Renal pelvis (tissue), 4 donors: ENCODE data around the gene TECPR2. TPM values are rescaled to one million over a fixed set of nuclear protein-coding genes. Genes with fewer than 3 reads are reported as not detected.
"Not testable (repeated sequence)": the region's sequence is repeated elsewhere in the genome, so short reads cannot be mapped to it uniquely, and the experiment has no call there.

Source experiments
- DNase-seq: peaks from one replicate; pipeline ENCODE4 v3.0.0-alpha.2; 2013
- polyA plus RNA-seq, 3 donors: library from polyadenylated mRNA; unstranded; fragments of 120-200 nt; gene quantifications; one replicate each; pipeline ENCODE4 v1.2.1, GENCODE V29; 2013; ENCODE audit not compliant: insufficient read length in 3 of 3

Gene TECPR2
- polyA plus RNA-seq, 3 donors, result 18.4 to 20.9 (median 18.5) TPM

DNA sequence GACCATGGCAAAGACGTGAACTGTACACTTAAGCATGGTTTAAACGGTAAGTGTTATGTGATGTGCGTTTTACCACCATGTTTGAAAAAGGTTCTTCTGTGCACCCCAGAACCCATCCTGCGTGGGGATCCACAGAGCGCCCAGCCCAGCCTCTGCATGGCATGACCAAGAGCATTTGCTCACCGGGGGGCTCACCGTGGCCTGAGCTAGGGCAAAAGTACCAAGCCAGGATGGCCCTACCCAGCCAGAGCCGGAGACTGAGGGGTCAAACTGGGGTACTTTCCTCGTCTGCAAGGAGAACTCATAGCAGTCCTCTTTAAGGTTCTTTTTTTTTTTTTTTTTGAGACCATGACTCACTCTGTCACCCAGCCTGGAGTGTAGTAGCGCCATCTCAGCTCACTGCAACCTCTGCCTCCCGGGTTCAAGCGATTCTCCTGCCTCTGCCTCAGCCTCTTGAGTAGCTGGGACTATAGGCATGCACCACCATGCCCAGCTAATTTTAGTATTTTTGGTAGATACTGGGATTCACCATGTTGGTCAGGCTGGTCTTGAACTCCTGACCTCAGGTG lies 163.3 kb downstream of the TECPR2 start:
- DNase-seq, result no peak

DNA sequence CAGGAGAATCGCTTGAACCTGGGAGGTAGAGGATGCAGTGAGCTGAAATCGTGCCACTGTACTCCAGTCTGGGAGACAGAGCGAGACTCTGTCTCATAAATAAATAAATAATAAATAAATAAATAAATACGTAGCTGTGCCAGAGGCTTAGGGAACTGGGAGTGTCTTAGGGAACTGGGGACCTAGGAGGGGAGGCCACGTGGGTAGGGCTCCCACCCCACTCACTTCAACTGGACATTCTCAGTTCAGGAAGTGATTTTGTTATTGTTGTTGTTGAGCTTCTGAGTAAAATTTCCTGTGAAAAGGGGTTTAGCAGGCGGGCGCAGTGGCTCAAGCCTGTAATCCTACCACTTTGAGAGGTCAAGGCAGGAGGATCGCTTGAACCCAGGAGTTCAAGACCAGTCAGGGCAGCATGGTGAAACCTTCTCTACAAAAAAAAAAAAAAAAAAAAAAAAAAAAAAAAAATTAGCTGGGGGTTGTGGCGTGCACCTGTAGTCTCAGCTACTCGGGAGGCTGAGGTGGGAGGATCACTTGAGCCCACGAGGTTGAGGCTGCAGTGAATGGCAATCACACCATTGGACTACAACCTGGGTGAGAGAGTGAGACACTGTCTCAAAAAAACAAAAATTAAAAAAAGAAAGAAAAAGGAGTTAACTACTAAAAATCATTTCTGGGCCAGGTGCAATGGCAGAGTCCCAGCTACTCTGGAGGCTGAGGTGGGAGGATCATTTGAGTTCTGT lies 165.9 kb downstream of the TECPR2 start:
- DNase-seq, result no peak

DNA sequence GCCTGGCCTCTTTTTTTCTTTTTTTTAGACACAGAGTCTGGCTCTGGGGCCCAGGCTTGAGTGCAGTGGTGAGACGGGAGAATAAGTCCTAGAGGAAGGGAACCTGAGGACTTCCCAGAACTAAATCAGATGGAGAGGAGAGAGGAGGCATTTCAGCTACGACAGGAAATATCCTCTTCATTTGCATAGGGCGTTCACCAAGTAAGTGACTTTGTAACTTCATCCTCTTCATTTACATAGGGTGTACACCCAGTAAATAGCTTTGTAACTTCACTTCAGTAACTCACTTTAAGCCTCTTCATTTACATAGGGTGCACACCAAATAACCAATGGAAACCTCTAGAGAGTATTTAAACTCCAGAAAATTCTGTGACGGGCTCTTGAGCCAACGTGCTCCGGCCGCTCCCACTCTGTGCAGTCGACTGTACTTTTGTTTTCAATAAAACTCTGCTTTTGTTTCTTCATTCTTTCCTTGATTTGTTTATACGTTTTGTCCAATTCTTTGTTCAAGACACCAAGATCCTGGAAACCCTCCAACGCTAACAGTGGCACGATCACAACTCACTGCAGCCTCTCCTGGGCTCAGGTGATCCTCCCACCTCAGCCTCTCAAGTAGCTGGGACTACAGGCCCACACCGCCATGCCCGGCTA lies 168.2 kb downstream of the TECPR2 start:
- no peak for DNase-seq

DNA sequence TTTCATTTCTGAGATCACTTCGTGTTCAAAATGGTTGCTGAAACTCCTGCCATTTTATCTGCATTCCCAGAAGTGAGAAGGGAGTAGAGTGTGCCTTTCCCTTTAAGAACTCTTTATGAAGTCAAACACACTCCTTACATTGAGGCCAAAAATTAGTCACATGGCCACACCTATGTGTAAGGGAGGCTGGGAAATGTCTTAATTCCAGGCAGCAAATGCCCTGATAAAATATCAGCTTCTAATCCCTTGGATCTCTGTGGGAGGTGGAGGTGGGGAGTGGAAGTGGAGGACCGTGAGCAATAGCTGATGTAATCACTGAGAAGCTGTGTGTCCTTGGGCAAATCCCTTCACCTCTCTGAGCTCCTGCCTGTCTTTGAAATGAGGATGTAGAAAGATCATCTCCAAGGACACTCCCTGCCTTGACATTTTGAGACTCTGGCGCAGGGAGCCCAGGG lies 169.5 kb downstream of the TECPR2 start:
- DNase-seq, result no peak

DNA sequence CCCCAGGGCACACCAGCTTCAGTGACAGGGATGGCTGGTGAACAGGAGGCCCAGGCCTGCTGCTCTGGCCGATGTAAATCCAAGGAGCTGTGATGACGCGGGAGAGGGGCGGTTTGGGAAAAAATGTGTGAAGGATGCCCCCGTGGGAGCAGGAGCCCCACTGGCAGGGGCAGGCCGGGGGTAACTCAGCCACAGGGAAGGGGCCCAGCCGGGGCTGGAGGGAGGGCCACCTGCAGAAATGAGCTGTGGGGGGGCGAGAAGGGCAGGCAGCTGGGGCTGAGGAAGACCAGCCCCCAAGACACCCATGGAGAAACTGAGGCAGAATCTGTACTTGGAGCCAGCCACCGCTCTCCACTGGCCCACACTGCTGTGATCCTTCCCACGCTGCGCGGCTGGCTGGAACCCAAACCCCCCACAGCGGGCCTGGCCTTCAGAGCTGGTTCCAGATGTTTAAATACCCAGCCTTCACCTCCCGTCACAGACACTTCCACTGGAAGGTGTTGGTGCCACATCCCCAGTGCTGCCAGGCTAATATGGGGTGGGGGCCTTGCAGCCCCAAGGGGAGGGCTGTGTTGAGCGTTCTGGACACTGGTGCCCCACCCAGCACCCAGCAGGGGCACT lies 175.3 kb downstream of the TECPR2 start:
- no peak for DNase-seq

DNA sequence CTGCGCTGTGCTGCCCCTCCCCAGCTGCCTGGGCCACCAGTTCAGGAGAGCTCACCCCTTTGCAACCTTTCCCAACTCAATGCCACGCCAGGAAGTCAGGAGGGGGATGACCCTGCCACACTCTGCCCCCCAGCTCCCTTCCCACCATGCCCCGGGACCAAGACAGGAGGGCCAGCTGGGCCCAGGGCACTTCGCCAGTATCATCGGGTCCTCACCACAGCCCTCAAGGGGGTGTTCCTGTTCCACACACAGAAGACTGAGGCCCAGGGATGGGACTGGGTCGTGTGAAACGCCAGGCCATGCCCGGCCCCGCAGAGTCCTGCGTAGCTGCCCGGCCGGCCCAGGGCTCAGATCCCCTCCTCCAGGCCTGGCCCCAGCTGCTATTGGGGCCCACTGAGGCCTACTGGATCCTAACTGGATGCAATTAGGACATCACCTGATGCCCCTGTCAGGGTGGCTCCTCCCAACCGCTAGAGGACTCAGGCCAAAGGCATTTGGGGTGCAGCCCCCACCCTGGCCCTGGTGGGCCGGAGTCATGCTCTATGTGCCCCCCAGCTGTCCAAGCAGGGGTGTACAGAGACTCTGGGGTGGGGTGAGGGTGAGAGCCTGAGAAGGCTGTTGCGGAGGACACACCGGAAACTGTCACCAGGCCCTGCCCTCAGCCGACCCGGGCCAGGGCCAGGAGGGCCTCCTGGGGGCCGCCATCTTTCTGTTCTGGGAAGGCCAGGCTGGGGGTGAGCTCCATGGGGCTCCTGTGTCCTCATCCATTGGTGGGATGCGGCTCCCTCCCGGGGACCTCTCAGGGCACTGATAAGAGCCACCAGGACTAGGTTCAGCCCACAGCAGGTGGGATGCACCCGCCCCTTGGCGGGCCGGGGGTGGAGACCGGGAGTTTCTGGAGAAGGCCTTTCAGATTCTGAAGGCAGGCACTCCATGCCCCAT lies 176.1 kb downstream of the TECPR2 start:
- DNase-seq, result no peak

DNA sequence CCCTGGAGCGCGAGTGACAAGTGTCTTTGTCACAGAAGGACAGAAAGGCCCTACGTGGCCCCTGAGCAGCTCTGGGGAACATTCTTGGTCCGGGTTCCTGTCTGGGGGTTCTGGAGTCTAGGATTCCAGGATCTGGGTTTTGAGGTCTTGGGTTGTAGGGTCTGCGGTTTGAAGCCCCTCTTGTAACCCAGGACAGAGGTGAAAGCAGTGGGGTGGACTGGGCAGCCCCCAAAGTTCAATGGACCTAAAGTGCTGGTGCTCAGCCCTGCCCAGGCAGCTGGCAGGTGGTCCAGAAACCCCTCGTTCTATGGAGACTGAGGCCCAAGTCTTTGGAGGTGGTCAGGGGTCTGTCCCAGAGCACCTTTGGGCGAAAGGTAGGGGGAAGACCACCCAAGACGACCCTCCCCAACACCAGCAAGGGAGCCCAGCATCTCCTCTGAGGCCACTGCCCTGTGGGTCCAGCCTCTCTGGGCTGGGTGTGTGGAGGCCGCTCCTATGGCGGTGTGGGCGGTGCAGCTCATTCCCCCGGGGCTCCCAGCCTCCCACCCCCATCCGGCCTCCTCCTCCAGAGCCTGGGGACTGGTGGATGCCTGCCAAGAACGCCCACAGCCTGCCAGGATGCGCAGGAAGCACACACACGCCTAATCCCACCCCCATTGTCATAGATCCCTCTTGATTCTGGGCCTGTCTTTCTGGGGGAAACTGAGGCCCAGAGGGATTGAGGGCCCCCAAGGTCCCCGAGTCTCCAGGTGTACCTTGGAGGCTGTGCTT lies 177.0 kb downstream of the TECPR2 start:
- DNase-seq, result peak; percentile 85

DNA sequence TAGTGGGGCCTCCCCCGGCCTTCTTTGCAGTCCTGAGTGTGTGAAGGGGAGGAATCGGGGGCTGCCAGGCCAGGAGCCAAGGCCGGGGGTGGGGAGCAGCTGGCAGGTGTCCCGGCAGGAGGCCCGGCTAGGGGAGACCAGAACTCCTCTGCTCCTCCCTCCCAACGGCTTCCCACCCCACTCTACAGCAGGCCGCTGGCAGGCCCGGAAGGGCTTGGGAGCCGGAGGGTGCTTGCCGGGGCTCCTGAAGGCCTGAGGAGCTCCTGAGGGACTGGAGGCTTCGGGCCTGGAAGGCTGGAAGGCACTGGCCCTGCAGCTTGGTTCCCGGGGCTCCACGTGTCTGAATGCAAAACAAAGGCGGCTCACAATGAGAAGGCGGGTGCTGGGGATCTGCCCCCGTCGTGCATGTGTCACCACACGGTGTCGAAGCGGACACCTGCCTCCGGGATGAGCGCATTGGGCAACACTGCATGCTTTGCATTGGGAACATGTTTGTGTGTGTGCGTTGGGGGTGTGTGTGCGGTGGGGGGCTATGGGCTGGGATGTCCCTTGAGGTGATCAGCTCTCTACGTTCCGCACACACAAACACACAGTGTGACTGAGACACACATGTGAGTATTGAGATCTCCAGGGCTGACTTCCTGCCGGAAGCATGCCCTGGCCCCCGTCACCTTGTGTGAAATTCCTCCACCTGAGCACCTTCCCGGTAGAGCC lies 177.7 kb downstream of the TECPR2 start:
- DNase-seq, result peak; percentile 66

DNA sequence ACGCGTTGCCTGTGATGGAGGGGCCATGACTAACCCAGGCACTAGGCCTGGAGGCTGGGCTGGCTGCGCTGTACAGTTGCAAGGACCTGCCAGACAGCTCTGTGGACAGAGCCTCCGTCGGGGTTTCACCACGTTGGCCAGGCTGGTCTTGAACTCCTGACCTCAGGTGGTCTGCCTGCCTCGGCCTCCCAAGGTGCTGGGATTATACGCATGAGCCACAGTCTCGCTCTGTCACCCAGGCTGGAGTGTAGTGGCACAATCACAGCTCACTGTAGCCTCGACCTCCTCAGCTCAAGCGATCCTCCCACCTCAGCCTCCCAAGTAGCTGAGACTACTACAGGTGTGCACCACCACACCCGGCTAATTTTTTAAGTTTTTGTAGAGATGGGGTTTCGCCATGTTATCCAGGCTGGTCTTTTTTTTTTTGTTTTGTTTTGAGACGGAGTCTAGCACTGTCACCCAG lies 178.3 kb downstream of the TECPR2 start:
- not testable (repeated sequence) for DNase-seq

DNA sequence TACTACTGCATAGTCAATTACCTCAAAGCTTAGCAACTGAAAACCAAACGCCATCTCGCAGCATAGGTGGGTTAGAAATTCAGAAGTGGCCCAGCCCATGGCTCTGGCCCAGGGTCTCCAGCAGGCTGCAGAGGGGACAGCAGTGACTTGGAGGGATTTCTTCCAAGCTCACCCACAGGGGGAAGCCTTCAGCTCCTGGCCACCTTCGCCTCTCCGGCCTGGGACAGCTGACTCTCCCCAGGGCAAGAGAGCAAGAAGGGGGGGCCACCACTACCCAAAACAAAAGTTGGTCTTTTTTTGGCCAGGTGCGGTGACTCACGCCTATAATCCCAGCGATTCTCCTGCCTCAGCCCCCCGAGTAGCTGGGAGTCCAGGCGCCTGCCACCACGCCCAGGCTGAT lies 179.0 kb downstream of the TECPR2 start:
- DNase-seq, result no peak

DNA sequence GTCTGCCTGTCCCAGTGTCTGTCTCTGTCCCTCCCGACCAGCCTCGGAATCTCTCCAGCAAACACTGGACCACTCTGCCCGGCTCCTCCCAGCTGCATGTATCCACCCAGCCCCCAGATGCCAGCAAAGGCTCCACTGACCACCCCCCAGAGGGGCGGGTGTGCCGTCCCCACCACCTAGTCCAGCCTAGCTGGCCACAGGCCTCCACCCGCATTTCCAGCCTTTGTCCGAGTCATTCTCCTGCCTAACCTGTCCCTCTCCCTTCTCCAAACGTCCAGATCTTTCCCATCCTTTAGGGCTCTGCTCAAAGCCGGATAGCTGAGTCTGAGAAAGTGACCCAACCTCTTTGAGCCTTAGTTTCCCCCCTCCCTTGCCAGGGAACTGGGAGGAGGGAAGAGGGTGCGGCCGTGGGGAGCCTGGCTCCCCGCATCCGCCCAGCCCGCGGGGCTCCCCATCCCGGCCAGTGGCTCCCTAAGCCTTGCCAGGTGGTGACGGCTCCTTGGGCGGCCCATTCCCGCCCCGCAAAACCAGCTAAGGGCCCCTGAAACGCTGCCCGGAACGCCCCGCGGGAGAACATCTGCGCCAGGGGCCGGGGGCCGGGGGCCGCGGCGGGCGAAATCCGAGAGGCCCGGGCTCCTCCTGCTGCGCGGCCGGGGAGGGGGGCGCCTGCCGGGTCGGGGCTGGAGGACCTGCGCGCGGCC lies 181.5 kb downstream of the TECPR2 start:
- no peak for DNase-seq

DNA sequence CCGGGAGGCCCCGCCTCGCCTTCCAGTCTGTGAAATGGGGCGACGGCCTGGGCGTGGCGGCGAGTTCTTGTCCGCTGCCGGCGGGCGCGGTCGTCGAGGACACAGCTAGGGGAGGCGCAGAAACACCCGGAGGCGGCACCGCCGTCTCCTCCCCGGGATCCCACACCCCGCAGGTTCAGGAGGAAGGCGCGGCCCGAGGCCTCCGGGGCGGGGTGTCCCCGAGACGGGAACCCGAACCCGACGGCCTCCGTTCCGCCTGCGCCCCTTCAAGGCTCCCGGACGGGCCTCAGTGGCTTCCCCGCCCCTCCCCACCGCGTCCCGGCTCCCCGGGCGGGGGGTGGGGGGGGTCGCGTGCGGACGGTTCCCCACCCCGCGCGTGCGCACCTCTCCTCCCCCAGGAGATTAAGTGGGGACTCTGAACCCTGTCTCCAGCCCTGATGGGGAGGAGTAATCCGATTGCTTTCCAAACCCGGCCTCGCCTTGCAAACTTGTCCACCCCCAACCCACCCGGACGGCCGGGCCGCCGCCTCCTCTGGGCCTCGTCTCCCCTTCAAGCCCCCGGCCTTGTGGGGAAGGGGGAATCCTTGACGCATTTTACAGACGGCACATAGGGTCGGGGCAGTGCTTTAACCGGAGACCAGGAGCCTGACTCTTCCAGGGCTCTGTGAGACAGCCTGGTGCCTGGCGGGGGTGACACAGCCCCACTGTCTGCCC lies 182.2 kb downstream of the TECPR2 start:
- no peak for DNase-seq

DNA sequence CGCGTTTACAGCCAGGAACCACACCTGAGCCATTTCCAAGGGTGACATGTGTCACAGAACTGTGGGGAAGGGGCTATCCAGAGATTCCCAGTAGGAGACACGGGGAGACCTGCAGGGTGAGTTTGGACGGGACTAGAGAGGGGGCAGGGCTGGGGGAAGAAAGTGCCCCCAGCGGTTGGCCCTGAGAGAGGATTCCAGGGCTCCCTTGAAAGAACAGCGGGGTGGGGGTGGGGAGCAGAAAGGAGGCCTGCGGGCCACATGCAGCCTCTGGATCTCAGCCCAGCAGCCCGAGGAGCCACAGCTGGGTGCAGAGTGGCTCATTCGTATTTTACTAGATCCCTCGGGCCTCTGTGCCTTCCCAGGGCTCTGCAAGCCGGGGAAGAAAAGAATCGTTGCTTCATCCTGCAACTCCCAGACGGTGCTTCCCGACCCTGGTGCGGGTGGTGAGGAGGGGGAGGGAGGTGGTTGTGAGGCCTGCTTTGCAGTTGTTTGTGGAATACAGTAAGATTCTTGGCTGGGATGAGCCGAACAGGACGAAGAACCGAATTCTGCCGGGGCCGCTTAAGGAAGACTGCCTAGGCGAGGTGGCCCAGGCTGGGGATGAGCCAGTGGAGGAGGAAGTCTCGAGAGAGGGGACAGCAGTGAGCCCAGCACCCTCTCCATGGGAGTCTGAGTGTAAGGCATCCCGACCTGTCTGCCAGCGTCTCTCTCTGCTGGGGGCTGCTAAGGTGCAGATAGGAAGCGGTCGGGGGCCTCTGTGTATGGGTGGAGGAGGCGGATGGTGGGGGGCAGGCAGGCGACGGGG lies 182.9 kb downstream of the TECPR2 start:
- no peak for DNase-seq

DNA sequence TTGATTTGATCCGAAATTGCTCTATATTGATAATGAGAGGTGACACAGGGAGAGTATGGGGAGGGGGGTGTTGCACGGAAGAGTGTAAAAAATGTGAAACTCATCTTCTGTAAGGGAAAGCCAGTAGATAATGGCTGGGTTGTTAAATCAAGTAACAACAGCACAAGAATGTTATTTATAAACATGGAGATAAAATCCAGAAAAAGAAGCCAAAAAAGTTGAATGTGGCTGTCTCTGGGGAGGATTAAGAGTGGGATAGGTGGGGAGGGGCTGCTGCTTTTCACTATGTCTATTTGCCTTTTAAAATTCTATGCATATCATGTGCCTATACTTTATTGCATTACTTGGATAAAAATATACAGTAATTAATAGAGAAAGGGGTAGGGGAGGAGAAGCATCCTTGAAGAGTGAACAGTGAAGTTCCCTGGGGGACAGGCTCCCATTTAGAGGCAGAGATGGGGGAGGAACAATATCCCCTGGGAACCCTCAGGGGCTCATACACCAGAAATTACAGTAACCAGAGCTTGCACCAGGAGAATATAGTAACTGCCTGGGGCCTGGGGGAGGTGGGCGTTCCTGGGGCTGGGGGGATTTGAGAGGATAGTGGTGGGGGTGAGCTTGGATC lies 186.0 kb downstream of the TECPR2 start:
- DNase-seq, result no peak

DNA sequence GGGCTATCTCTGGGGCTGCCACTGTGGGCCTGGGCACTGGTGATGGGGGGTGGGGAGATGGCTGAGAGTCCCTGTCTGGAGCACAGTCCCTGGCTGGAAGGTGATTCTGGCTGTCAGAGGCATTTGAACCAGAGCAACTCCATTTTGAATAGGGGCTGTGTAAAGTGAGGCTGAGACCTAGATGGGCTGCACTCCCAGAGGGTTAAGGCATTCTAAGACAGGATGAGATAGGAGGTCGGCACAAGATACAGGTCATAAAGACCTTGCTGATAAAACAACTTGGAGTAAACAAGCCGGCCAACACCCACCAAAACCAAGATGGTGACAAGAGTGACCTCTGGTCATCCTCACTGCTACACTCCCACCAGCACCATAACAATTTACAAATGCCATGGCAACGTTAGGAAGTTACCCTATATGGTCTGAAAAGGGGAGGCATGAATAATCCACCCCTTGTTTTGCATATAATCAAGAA lies 188.2 kb downstream of the TECPR2 start:
- DNase-seq, result not testable (repeated sequence)
